Measurements from ENCODE around the gene AJAP1. TPM values are rescaled to one million over a fixed set of nuclear protein-coding genes. Genes with fewer than 3 reads are reported as not detected.

The AJAP1 gene
- polyA plus RNA-seq, 1 of the 3 experiments (the other 2 are of a cell fraction), result not detected

DNA sequence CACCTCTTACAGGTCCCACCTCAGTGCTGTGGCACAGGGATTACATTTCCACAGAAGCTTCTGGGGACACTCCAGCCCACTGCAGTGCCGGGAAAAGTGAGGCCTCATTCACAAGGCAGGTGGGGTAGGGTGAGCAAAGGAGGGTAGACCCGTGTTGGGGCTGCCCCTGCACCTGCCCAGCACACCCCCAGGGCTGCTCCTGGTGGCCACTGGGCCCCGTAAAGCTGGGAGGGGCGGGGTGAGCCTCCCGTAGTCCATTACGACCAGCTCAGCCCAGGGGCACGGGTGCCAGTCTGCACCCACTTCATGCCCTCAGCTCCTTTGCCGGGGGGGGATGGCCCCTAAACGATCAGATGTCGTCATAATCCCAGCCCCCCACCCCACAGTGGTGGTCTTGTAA is 39.5 kb downstream of the AJAP1 start:
- H3K27ac ChIP-seq (ENCODE audit: low read depth in 2 of 2, low read length in 1 of 2), result no peak overlapping the region
- H3K79me2 ChIP-seq (ENCODE audit: insufficient read depth), result no peaks in the 10 kb centered on the region
- H3K9ac ChIP-seq, result no peak overlapping the region
- ChIA-PET CTCF (interaction anchor here (1.0 to 1.1 kb wide), 2 partner anchors 13 to 33 kb away, joined by 3 read pairs; no protein-coding TSS in a partner anchor), POLR2A (no interaction called here)
- no peaks in the 10 kb centered on the region for H3K9me2 ChIP-seq
- no peaks in the 10 kb centered on the region for H3K27me3 ChIP-seq (ENCODE audit: insufficient read depth)
- TF ChIP-seq RFX5 (IDR thresholded peaks at IDR 0.05; ENCODE audit: low read length) (no peak), GATA2 (CRISPR knock-in tag; IDR thresholded peaks at IDR 0.05) (no peak), POLR2AphosphoS5 (IDR thresholded peaks at IDR 0.05; ENCODE audit: low read depth, low read length) (no peak), SMC3 (IDR thresholded peaks at IDR 0.05; ENCODE audit: low read depth, low read length) (no peak)
- TF ChIP-seq, protein P1, sequence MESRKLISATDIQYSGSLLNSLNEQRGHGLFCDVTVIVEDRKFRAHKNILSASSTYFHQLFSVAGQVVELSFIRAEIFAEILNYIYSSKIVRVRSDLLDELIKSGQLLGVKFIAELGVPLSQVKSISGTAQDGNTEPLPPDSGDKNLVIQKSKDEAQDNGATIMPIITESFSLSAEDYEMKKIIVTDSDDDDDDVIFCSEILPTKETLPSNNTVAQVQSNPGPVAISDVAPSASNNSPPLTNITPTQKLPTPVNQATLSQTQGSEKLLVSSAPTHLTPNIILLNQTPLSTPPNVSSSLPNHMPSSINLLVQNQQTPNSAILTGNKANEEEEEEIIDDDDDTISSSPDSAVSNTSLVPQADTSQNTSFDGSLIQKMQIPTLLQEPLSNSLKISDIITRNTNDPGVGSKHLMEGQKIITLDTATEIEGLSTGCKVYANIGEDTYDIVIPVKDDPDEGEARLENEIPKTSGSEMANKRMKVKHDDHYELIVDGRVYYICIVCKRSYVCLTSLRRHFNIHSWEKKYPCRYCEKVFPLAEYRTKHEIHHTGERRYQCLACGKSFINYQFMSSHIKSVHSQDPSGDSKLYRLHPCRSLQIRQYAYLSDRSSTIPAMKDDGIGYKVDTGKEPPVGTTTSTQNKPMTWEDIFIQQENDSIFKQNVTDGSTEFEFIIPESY (IDR thresholded peaks at IDR 0.05; ENCODE audit: borderline replicate concordance, low read depth), result no peak
- TF ChIP-seq, protein P2, sequence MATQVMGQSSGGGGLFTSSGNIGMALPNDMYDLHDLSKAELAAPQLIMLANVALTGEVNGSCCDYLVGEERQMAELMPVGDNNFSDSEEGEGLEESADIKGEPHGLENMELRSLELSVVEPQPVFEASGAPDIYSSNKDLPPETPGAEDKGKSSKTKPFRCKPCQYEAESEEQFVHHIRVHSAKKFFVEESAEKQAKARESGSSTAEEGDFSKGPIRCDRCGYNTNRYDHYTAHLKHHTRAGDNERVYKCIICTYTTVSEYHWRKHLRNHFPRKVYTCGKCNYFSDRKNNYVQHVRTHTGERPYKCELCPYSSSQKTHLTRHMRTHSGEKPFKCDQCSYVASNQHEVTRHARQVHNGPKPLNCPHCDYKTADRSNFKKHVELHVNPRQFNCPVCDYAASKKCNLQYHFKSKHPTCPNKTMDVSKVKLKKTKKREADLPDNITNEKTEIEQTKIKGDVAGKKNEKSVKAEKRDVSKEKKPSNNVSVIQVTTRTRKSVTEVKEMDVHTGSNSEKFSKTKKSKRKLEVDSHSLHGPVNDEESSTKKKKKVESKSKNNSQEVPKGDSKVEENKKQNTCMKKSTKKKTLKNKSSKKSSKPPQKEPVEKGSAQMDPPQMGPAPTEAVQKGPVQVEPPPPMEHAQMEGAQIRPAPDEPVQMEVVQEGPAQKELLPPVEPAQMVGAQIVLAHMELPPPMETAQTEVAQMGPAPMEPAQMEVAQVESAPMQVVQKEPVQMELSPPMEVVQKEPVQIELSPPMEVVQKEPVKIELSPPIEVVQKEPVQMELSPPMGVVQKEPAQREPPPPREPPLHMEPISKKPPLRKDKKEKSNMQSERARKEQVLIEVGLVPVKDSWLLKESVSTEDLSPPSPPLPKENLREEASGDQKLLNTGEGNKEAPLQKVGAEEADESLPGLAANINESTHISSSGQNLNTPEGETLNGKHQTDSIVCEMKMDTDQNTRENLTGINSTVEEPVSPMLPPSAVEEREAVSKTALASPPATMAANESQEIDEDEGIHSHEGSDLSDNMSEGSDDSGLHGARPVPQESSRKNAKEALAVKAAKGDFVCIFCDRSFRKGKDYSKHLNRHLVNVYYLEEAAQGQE (IDR thresholded peaks at IDR 0.05; ENCODE audit: low read depth, low read length), result no peak
- TF ChIP-seq, protein P3, sequence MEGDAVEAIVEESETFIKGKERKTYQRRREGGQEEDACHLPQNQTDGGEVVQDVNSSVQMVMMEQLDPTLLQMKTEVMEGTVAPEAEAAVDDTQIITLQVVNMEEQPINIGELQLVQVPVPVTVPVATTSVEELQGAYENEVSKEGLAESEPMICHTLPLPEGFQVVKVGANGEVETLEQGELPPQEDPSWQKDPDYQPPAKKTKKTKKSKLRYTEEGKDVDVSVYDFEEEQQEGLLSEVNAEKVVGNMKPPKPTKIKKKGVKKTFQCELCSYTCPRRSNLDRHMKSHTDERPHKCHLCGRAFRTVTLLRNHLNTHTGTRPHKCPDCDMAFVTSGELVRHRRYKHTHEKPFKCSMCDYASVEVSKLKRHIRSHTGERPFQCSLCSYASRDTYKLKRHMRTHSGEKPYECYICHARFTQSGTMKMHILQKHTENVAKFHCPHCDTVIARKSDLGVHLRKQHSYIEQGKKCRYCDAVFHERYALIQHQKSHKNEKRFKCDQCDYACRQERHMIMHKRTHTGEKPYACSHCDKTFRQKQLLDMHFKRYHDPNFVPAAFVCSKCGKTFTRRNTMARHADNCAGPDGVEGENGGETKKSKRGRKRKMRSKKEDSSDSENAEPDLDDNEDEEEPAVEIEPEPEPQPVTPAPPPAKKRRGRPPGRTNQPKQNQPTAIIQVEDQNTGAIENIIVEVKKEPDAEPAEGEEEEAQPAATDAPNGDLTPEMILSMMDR (IDR thresholded peaks at IDR 0.05), result no peak
- TF ChIP-seq, protein P4, sequence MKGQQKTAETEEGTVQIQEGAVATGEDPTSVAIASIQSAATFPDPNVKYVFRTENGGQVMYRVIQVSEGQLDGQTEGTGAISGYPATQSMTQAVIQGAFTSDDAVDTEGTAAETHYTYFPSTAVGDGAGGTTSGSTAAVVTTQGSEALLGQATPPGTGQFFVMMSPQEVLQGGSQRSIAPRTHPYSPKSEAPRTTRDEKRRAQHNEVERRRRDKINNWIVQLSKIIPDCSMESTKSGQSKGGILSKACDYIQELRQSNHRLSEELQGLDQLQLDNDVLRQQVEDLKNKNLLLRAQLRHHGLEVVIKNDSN (IDR thresholded peaks at IDR 0.05; ENCODE audit: borderline replicate concordance, low read depth), result no peak
- no peaks in the 10 kb centered on the region; a peak in 1 of 4 replicates for H3K4me1 ChIP-seq (ENCODE audit: control insufficient read depth in 1 of 2, insufficient read depth in 2 of 2, low read depth in 1 of 2, low read length in 1 of 2)
- no peaks in the 10 kb centered on the region for H3K36me3 ChIP-seq (replicated peaks in 1 of 2; ENCODE audit: control insufficient read depth in 1 of 2, insufficient read depth in 2 of 2, low read length in 1 of 2)
- DNase-seq, result no peak
- no peaks in the 10 kb centered on the region for H4K20me1 ChIP-seq (ENCODE audit: insufficient read depth)
- no peaks in the 10 kb centered on the region for H3K9me3 ChIP-seq
- H3F3A ChIP-seq (replicated peaks; ENCODE audit: insufficient read depth), result no peaks in the 10 kb centered on the region
- no peak overlapping the region for H2AFZ ChIP-seq (ENCODE audit: low read depth)
- no peak overlapping the region for H3K4me2 ChIP-seq
- no peak overlapping the region for H3K4me3 ChIP-seq (ENCODE audit: low read depth in 2 of 2, low read length in 1 of 2)
- WGBS (ENCODE audit: low lambda C conversion rate), result no CpG with 5 or more reads among the region's 10 CpGs

Data from SK-N-SH (cell line).